ENCODE data around the gene ACOX3.

DNA sequence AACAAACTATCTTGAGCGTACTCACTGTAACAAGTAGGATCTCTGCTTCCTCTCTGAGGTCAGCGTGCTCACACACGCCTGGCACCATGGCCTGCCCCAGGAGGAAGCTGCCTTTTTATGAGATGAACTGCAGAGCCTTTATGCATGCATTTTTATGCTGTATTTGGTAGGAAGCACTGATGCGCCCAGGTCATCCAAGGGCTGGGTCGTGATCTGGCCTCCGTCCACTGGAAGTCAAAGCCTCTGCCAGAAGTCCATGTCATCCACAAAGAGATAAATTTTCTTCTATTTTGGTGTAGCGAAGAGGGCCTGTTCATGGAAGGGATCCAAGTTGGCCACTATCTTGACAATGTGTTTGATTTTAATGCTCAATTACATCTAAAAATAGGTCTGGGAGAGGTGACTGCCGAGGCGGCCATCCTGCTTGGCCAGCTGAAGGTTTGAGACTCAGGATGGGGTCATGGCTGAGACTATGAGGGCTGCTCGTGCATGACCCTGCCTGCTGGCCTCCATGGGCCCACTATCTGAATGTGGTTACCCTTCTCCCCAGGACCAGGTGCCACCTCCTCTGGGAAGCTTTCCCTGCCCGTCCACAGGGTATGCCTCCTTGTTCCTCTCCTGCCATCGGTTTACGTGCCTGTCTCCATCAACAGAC lies 120.7 kb downstream of the ACOX3 start:
- no peak for TF ChIP-seq RELA (IDR thresholded peaks at IDR 0.05; ENCODE audit: borderline replicate concordance, partially characterized antibody)
- TF ChIP-seq, protein P1, sequence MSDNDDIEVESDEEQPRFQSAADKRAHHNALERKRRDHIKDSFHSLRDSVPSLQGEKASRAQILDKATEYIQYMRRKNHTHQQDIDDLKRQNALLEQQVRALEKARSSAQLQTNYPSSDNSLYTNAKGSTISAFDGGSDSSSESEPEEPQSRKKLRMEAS (IDR thresholded peaks at IDR 0.05; ENCODE audit: low read depth, low read length), result no peak
- TF ChIP-seq, protein P2, sequence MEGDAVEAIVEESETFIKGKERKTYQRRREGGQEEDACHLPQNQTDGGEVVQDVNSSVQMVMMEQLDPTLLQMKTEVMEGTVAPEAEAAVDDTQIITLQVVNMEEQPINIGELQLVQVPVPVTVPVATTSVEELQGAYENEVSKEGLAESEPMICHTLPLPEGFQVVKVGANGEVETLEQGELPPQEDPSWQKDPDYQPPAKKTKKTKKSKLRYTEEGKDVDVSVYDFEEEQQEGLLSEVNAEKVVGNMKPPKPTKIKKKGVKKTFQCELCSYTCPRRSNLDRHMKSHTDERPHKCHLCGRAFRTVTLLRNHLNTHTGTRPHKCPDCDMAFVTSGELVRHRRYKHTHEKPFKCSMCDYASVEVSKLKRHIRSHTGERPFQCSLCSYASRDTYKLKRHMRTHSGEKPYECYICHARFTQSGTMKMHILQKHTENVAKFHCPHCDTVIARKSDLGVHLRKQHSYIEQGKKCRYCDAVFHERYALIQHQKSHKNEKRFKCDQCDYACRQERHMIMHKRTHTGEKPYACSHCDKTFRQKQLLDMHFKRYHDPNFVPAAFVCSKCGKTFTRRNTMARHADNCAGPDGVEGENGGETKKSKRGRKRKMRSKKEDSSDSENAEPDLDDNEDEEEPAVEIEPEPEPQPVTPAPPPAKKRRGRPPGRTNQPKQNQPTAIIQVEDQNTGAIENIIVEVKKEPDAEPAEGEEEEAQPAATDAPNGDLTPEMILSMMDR (IDR thresholded peaks at IDR 0.05 in 2 of 3, conservative IDR thresholded peaks at IDR 0.05 in 1 of 3; ENCODE audit: control insufficient read depth in 2 of 3, extremely low read depth in 1 of 3, insufficient read depth in 1 of 3, low read depth in 3 of 3, low read length in 3 of 3), result no peak
- TF ChIP-seq BMI1 (IDR thresholded peaks at IDR 0.05; ENCODE audit: borderline replicate concordance), result no peak
- TF ChIP-seq HDAC6 (IDR thresholded peaks at IDR 0.05; ENCODE audit: unreplicated experiment), result no peak
- TF ChIP-seq ZNF274 (IDR thresholded peaks at IDR 0.05; ENCODE audit: insufficient read depth, insufficient read length), result no peak
- TF ChIP-seq POLR2AphosphoS5 (IDR thresholded peaks at IDR 0.05; ENCODE audit: low read length), result no peak
- TF ChIP-seq CEBPB (IDR thresholded peaks at IDR 0.05; ENCODE audit: borderline replicate concordance in 1 of 2, low read depth in 2 of 2, low read length in 2 of 2), result no peak
- TF ChIP-seq, protein P3, sequence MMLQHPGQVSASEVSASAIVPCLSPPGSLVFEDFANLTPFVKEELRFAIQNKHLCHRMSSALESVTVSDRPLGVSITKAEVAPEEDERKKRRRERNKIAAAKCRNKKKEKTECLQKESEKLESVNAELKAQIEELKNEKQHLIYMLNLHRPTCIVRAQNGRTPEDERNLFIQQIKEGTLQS (IDR thresholded peaks at IDR 0.05; ENCODE audit: borderline replicate concordance, extremely low read depth, low read depth, low read length), result no peak
- TF ChIP-seq, protein P4, sequence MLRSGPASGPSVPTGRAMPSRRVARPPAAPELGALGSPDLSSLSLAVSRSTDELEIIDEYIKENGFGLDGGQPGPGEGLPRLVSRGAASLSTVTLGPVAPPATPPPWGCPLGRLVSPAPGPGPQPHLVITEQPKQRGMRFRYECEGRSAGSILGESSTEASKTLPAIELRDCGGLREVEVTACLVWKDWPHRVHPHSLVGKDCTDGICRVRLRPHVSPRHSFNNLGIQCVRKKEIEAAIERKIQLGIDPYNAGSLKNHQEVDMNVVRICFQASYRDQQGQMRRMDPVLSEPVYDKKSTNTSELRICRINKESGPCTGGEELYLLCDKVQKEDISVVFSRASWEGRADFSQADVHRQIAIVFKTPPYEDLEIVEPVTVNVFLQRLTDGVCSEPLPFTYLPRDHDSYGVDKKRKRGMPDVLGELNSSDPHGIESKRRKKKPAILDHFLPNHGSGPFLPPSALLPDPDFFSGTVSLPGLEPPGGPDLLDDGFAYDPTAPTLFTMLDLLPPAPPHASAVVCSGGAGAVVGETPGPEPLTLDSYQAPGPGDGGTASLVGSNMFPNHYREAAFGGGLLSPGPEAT (IDR thresholded peaks at IDR 0.05; ENCODE audit: low read depth), result no peak
- TF ChIP-seq, protein P5, sequence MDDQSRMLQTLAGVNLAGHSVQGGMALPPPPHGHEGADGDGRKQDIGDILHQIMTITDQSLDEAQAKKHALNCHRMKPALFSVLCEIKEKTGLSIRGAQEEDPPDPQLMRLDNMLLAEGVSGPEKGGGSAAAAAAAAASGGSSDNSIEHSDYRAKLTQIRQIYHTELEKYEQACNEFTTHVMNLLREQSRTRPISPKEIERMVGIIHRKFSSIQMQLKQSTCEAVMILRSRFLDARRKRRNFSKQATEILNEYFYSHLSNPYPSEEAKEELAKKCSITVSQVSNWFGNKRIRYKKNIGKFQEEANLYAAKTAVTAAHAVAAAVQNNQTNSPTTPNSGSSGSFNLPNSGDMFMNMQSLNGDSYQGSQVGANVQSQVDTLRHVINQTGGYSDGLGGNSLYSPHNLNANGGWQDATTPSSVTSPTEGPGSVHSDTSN (IDR thresholded peaks at IDR 0.05; ENCODE audit: insufficient replicate concordance, low read depth, low read length), result no peak
- TF ChIP-seq YY1 (IDR thresholded peaks at IDR 0.05; ENCODE audit: low read depth, low read length), result no peak
- no peak for TF ChIP-seq EZH2 (IDR thresholded peaks at IDR 0.05; ENCODE audit: borderline replicate concordance, control insufficient read depth, low read depth, low read length)
- TF ChIP-seq TCF3 (IDR thresholded peaks at IDR 0.05; ENCODE audit: borderline replicate concordance, insufficient read depth, low read depth, low read length), result no peak
